Activated CD8-positive, alpha-beta T cell treated with anti-CD3 and anti-CD28 coated beads for 36 hours (primary cell): Measurements from ENCODE around the gene RAB34. TPM values are rescaled to one million over a fixed set of nuclear protein-coding genes. Genes with fewer than 3 reads are reported as not detected.

ENCODE experiments used
- ATAC-seq: fragments of 200-7000 bp; cut with Tn5 transposase; one replicate; pipeline ENCODE4 v1.10.0; 2021; ENCODE audit warnings: mild to moderate bottlenecking, moderate library complexity
- CTCF ChIA-PET: fragments of 350-600 bp; sonication (Branson Sonifier 250); formaldehyde crosslinking; loops from one replicate; lab custom pipeline; 2021; ENCODE audit warnings: antibody characterized with exemption; lab: Charles Lee
- POLR2A ChIA-PET: fragments of 350-600 bp; sonication (Branson Sonifier 250); formaldehyde crosslinking; loops from one replicate; lab custom pipeline; 2021; ENCODE audit warnings: antibody characterized with exemption; lab: Charles Lee
- DNase-seq: peaks from one replicate; pipeline ENCODE4 v3.0.0-alpha.2; 2020
- H3K27ac Mint-ChIP-seq: one replicate; pipeline ENCODE4 v1.8.0; 2021; ENCODE audit warnings: mild to moderate bottlenecking, mixed read lengths
- H3K27me3 Mint-ChIP-seq: one replicate; pipeline ENCODE4 v1.8.0; 2021; ENCODE audit warnings: mixed read lengths
- H3K36me3 Mint-ChIP-seq: one replicate; pipeline ENCODE4 v1.8.0; 2021; ENCODE audit warnings: low read depth, mixed read lengths
- H3K4me1 Mint-ChIP-seq: one replicate; pipeline ENCODE4 v1.8.0; 2021; ENCODE audit warnings: low read depth, mixed read lengths
- H3K4me3 Mint-ChIP-seq: one replicate; pipeline ENCODE4 v1.8.0; 2021; ENCODE audit warnings: mild to moderate bottlenecking, moderate library complexity, mixed read lengths
- H3K9me3 Mint-ChIP-seq: one replicate; pipeline ENCODE4 v1.8.0; 2021; ENCODE audit warnings: mixed read lengths
- intact Hi-C: fragments of 100-400 bp; cut with micrococcal nuclease; formaldehyde crosslinking; loops from one replicate; pipeline ENCODE4 v1.10.0; 2022
- total RNA-seq, 2 experiments: library from RNA; stranded (reverse); gene quantifications; one replicate each; pipeline ENCODE4 v1.2.3, GENCODE V29; 2021
- TF ChIP-seq, protein P1 (sequence below): fragments of 200-600 bp; IDR thresholded peaks from one replicate; pipeline ENCODE4 v1.8.0; 2022; ENCODE audit warnings: antibody characterized with exemption, mild to moderate bottlenecking

Gene RAB34
- total RNA-seq, 2 experiments from 2014 or later = 9.8 to 14.4 TPM

DNA sequence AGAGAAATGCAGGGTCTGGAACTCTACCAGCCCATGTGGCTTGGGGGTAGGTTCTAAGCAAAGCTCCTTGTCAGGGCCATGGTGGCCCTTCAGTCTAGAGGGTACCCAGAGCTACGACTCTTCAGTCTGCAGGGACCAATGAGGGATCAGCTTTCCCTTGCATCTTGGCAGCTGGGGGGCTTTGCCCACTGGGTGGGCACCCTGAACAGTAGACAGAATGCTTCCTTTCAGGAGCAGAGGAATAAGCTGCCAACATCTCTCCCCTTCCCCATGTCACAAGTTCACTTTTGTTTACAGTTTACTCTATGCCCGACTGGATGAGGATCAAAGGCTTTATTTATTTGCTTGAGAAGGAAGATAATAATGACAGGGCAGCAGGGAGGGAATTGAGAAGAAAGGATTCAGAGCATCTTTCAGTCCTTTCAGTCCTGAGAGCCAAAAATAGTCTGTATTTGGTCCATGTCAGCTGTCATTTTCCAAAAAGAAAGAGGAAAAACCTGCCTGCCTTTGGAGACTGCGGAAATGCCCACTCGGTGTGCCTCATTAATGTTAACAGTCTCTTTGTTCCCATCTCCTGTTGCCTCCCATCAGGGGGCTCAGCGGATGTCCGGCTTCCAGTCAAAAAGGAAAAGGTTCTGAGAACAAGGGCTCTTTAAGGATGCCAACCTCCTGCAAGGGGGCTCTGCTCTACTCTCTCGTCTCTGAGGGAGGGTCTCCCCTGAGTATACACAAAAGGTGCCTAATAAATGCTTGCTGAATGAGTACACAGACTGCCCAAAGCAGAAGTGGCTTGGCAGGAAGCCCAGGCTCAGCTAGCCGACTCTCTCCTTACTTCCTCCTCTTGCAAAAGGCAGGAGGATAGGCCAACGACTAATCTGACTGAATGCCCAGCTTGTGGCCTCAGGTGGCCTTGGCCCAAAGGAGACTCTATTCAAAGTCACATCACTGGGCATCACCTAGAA, 43.2 kb upstream of the RAB34 start:
- no peak overlapping the region for H3K4me3 Mint-ChIP-seq
- no peak for ATAC-seq
- POLR2A ChIA-PET = interaction anchor here (1.3 to 4.6 kb wide), 5 partner anchors 10 to 121 kb away, joined by 3 to 31 read pairs (median 8); partner anchors contain the start of gene RPL23A
- intact Hi-C loops = loop anchor here (5.0 kb wide), 1 partner anchor 34 kb away; the partner anchor contains the start of genes NEK8 and TLCD1
- no peak for DNase-seq
- peaks cover 10% of the 10 kb centered on the region for H3K36me3 Mint-ChIP-seq
- no peaks in the 10 kb centered on the region for H3K9me3 Mint-ChIP-seq
- no peak overlapping the region for H3K27ac Mint-ChIP-seq
- H3K4me1 Mint-ChIP-seq = peaks cover 14% of the 10 kb centered on the region
- H3K27me3 Mint-ChIP-seq = no peaks in the 10 kb centered on the region
- CTCF ChIA-PET = interaction anchor here (1.2 to 7.1 kb wide), 8 partner anchors 9 to 192 kb away, joined by 3 to 109 read pairs (median 31); partner anchors contain the start of genes NEK8, PHF12, TLCD1 and TRAF4
- TF ChIP-seq, protein P1, sequence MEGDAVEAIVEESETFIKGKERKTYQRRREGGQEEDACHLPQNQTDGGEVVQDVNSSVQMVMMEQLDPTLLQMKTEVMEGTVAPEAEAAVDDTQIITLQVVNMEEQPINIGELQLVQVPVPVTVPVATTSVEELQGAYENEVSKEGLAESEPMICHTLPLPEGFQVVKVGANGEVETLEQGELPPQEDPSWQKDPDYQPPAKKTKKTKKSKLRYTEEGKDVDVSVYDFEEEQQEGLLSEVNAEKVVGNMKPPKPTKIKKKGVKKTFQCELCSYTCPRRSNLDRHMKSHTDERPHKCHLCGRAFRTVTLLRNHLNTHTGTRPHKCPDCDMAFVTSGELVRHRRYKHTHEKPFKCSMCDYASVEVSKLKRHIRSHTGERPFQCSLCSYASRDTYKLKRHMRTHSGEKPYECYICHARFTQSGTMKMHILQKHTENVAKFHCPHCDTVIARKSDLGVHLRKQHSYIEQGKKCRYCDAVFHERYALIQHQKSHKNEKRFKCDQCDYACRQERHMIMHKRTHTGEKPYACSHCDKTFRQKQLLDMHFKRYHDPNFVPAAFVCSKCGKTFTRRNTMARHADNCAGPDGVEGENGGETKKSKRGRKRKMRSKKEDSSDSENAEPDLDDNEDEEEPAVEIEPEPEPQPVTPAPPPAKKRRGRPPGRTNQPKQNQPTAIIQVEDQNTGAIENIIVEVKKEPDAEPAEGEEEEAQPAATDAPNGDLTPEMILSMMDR = no peak

DNA sequence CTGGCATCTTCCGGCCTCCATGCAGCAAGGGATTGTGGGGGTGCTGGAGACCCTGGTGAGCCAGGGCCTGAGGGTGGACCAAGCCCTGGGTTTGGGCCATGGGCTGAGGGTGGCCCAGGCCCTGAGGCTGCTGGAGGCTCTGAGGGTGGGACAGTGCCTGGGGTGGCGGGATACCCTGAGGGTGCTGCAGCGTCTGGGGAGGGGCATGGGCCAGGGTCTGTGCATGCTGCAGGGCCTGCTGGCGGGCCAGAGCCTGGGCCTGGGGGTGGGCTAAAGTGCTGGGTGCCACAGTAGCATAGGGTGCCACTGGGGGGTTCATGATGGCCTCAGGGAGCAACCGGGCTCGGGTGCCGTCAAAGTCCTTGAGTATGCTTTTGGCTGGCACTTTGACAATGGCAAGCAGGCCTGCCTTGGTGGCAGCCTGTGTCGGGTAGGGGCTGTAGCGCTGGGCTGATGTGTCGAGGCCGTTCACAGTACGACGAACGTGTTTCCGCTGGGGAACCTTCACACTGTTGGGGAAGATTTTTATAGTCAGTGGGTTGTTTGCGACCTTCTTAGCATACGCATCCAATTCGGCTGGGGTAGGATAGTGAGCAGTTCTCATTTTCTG, 41.7 kb upstream of the RAB34 start:
- Mint-ChIP-seq H3K4me3 (no peak overlapping the region), H3K27ac (no peak overlapping the region), H3K36me3 (peaks cover 12% of the 10 kb centered on the region), H3K4me1 (peaks cover 12% of the 10 kb centered on the region), H3K9me3 (no peaks in the 10 kb centered on the region), H3K27me3 (no peaks in the 10 kb centered on the region)
- ChIA-PET CTCF (interaction anchor here (7.1 kb wide), 1 partner anchor 32 kb away, joined by 99 read pairs; the partner anchor contains the start of genes NEK8 and TLCD1), POLR2A (interaction anchor here (1.3 kb wide), 1 partner anchor 123 kb away, joined by 3 read pairs; no protein-coding TSS in a partner anchor)
- intact Hi-C loops = no loop called here
- TF ChIP-seq, protein P1 = no peak
- ATAC-seq (no peak), DNase-seq (no peak)

DNA sequence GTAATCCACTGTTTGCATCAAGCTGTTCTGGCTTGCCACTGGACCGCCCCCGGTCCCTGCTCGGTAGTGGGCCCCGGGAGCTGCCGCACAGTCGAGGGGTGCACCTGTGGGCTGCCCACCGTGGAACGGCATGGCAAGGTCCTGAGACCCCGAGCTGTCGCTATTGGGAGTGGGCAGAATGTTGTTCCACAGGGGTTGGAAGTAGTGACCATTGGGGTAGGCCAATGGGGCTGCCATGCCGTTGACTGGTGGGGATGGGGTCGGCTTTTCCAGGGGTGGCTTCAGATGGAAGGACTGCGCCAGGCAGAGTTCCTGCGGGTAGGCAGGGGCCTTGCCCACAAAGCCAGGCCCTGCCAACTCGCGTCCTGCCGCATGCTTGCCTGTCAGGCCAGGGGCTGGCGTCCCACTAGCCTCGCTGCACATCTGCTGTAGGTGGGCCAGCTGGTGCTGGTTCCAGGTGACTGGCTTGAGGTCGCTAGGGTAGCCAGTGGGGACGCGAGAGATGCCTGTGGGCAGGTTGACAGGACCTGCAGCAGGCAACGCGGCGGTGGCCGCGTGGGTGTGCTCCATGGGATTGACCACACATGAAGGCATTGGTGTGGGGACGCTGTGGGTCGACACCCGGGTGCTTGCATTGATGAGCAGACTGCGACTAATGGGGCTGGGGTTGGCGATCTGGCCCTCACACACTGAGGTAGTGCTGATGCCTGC, 40.9 kb upstream of the RAB34 start:
- Mint-ChIP-seq H3K4me1 (peaks cover 8% of the 10 kb centered on the region), H3K4me3 (no peak overlapping the region), H3K27me3 (no peaks in the 10 kb centered on the region), H3K9me3 (no peaks in the 10 kb centered on the region), H3K27ac (no peak overlapping the region), H3K36me3 (peaks cover 11% of the 10 kb centered on the region)
- ChIA-PET CTCF (interaction anchor here (1.8 kb wide), 1 partner anchor 32 kb away, joined by 5 read pairs; the partner anchor contains the start of gene TLCD1), POLR2A (interaction anchor here (2.6 kb wide), 1 partner anchor 12 kb away, joined by 10 read pairs; no protein-coding TSS in a partner anchor)
- TF ChIP-seq, protein P1 = no peak
- no peak for ATAC-seq
- intact Hi-C loops = no loop called here
- DNase-seq = no peak

DNA sequence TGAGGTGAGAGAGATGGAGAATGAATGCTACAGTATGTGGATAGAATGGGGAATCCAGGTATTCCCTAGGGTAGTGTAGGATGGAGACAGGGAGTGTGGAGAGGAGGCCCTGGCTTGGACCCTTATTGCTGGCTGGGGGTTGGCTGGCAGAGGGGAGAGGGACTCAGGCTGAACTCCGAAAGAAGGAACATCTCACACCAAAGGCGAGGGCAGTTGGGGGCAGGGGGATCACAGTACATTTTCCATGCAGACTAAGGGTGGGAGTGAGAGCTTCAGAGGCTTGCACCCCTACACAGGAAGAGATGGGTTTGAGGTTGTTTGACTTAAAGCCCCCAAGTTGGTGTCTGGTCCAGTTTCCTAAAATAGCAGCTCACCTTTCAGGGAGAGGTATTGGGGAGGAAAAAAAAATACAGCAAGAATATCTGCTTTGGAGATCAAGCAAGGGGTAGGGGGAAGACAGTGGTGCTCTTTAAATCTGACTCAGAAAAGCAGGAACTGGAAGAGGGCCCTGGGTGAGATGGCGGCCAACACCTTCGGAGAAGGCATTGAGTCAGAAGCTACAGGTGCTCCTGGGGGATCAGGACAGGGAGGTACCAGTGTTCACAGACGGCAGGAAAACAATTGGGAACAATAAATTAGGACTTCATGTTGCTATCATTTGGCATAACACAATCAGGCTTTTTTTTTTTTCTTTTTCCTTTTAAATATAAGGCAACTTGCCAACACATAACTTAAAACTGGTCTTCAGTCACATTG, 38.6 kb upstream of the RAB34 start:
- intact Hi-C loops = no loop called here
- TF ChIP-seq, protein P1 = no peak
- DNase-seq = no peak
- Mint-ChIP-seq H3K4me1 (peaks cover 3% of the 10 kb centered on the region), H3K27me3 (no peaks in the 10 kb centered on the region), H3K9me3 (no peaks in the 10 kb centered on the region), H3K27ac (no peak overlapping the region), H3K36me3 (peaks cover 16% of the 10 kb centered on the region), H3K4me3 (no peak overlapping the region)
- ChIA-PET POLR2A (interaction anchor here (0.6 to 2.6 kb wide), 3 partner anchors 10 to 217 kb away, joined by 3 to 10 read pairs (median 3); no protein-coding TSS in a partner anchor), CTCF (interaction anchor here (1.4 kb wide), 1 partner anchor 30 kb away, joined by 8 read pairs; the partner anchor contains the start of gene TLCD1)
- ATAC-seq = no peak
